K562 (cell line): Measurements from ENCODE around the gene RAD50. TPM values are rescaled to one million over a fixed set of nuclear protein-coding genes. Genes with fewer than 3 reads are reported as not detected.

Experiments
- ATAC-seq: fragments of 200-7000 bp; cut with Tn5 transposase; 3 replicates; pipeline ENCODE4 v1.9.1; 2020; ENCODE audit warnings: moderate library complexity
- BruUV-seq: library from RNA; stranded (reverse); fragments of 400-500 nt; replicated peaks from 2 replicates; lab custom pipeline; 2021; lab: Mats Ljungman, UMichigan
- CTCF ChIA-PET: fragments of 300-600 bp; formaldehyde crosslinking; extraction: SDS; loops from one replicate; lab custom pipeline; 2021; ENCODE audit warnings: low intra/inter-chr PET ratio; lab: Yijun Ruan, JAX
- POLR2A ChIA-PET: fragments of 300-600, 350-650 bp; sonication (Branson Sonifier 250); formaldehyde crosslinking; extraction: SDS; loops from one replicate; lab custom pipeline; 2021; ENCODE audit warnings: antibody characterized with exemption, inconsistent platforms; lab: Yijun Ruan, JAX
- DNase-seq, 4 experiments: peaks; one replicate each; pipeline versions ENCODE4 v3.0.0 to v3.0.0-alpha.2; 2011 to 2018; ENCODE audit warnings: low spot score in 3 of 4, mixed read lengths in 3 of 4; ENCODE audit errors: extremely low read depth in 1 of 4
- FAIRE-seq: peaks from 2 replicates; lab custom pipeline; 2011; peaks lifted over from hg19 to GRCh38; lab: Jason Lieb, UNC
- H2AFZ ChIP-seq: 2 replicates; pipeline ENCODE4 v1.6.0; 2011; ENCODE audit warnings: low read depth, low read length, control low read depth, inconsistent platforms
- H3K27ac ChIP-seq: fragments of 200-600 bp; 3 replicates; pipeline ENCODE4 v1.8.0; 2011; ENCODE audit warnings: low read depth, mild to moderate bottlenecking, control low read depth, inconsistent platforms, low read length, moderate library complexity, mixed read lengths; ENCODE audit errors: extremely low read depth
- H3K27me3 ChIP-seq, 2 experiments: fragments of 300-600 bp in 1 of 2; 2 replicates in 1 of 2; 3 replicates in 1 of 2; pipeline versions ENCODE4 v1.6.0 to v1.8.0; 2011; ENCODE audit warnings: inconsistent platforms in 2 of 2, low read length in 2 of 2, mild to moderate bottlenecking in 1 of 2, mixed read lengths in 1 of 2, moderate library complexity in 1 of 2; ENCODE audit not compliant: control insufficient read depth in 2 of 2, insufficient read depth in 2 of 2
- H3K36me3 ChIP-seq: fragments of 300-600 bp; 3 replicates; pipeline ENCODE4 v1.8.0; 2011; ENCODE audit warnings: mild to moderate bottlenecking, low read length, inconsistent platforms; ENCODE audit not compliant: control insufficient read depth, insufficient read depth
- H3K4me1 ChIP-seq, 2 experiments: fragments of 200-600 bp in 1 of 2; replicated peaks in 1 of 2; 2 replicates in 1 of 2; 3 replicates in 1 of 2; pipeline versions ENCODE4 v1.5.1 to v1.8.0; 2011; ENCODE audit warnings: inconsistent platforms in 2 of 2, low read length in 2 of 2, mild to moderate bottlenecking in 1 of 2, mixed read lengths in 1 of 2, moderate library complexity in 1 of 2; ENCODE audit not compliant: control insufficient read depth in 2 of 2, insufficient read depth in 2 of 2
- H3K4me2 ChIP-seq: 2 replicates; pipeline ENCODE4 v1.6.1; 2011; ENCODE audit warnings: low read length, control low read depth, inconsistent platforms, mixed read lengths; ENCODE audit not compliant: insufficient read depth
- H3K4me3 ChIP-seq: fragments of 200-600 bp; sonication (generic), shearing (Covaris generic); 2 replicates; pipeline ENCODE4 v1.5.1; 2016; ENCODE audit warnings: control low read depth, inconsistent platforms
- H3K79me2 ChIP-seq: fragments of 200-600 bp; 3 replicates; pipeline ENCODE4 v1.8.0; 2011; ENCODE audit warnings: low read length, inconsistent platforms; ENCODE audit not compliant: control insufficient read depth, insufficient read depth
- H3K9ac ChIP-seq, 2 experiments: 2 replicates each; pipeline versions ENCODE4 v1.6.0 to v1.6.1; 2011; ENCODE audit warnings: low read depth in 2 of 2, low read length in 2 of 2, control low read depth in 1 of 2, inconsistent platforms in 1 of 2, mild to moderate bottlenecking in 1 of 2, mixed read lengths in 1 of 2; ENCODE audit not compliant: insufficient read depth in 1 of 2
- H3K9me1 ChIP-seq: one replicate; pipeline ENCODE4 v1.6.0; 2011; ENCODE audit warnings: inconsistent platforms, mild to moderate bottlenecking, low read length, moderate library complexity; ENCODE audit not compliant: control insufficient read depth, insufficient read depth
- H3K9me3 ChIP-seq: replicated peaks from 2 replicates; pipeline ENCODE4 v1.5.1; 2011; ENCODE audit warnings: low read depth, low read length, inconsistent platforms; ENCODE audit not compliant: control insufficient read depth, insufficient read depth
- H4K20me1 ChIP-seq: replicated peaks from 2 replicates; pipeline ENCODE4 v1.6.1; 2011; ENCODE audit warnings: low read length, inconsistent platforms, mixed read lengths; ENCODE audit not compliant: control insufficient read depth, insufficient read depth
- C11orf30 ChIP-seq: fragments of 450-650 bp; IDR thresholded peaks from 2 replicates; pipeline ENCODE4 v1.6.1; 2016; ENCODE audit warnings: low read depth, mild to moderate bottlenecking
- FOXA1 ChIP-seq: fragments of 450-650 bp; IDR thresholded peaks from 2 replicates; pipeline ENCODE4 v1.6.1; 2016; ENCODE audit warnings: mild to moderate bottlenecking, borderline replicate concordance
- FOXA3 ChIP-seq, 2 experiments: fragments of 450-650 bp in 1 of 2; sonication (generic) in 1 of 2; formaldehyde crosslinking; IDR thresholded peaks in 1 of 2; conservative IDR thresholded peaks in 1 of 2; 2 replicates each; pipeline versions ENCODE4 v1.4.0 to v1.8.0; 2020 to 2022; ENCODE audit warnings: mild to moderate bottlenecking in 2 of 2, missing genetic modification reagents in 1 of 2
- FOXJ3 ChIP-seq: sonication (generic); formaldehyde crosslinking; IDR thresholded peaks from 2 replicates; pipeline ENCODE4 v1.4.0; 2020; ENCODE audit warnings: mild to moderate bottlenecking, missing genetic modification reagents
- FOXK1 ChIP-seq: sonication (generic); formaldehyde crosslinking; IDR thresholded peaks from 2 replicates; pipeline ENCODE4 v1.8.0; 2022; ENCODE audit warnings: missing genetic modification reagents, mild to moderate bottlenecking, borderline replicate concordance
- HMBOX1 ChIP-seq: sonication (generic); IDR thresholded peaks from 2 replicates; pipeline ENCODE4 v1.6.1; 2016
- HNRNPH1 ChIP-seq: fragments of 200-400 bp; formaldehyde crosslinking; optimal IDR thresholded peaks from 2 replicates; pipeline ENCODE3; 2017; ENCODE audit warnings: low read depth, mild to moderate bottlenecking, low read length, moderate library complexity
- NFE2 ChIP-seq: IDR thresholded peaks from 2 replicates; pipeline ENCODE4 v1.6.1; 2014; ENCODE audit warnings: antibody characterized with exemption, low read depth
- RFX5 ChIP-seq: IDR thresholded peaks from 2 replicates; pipeline ENCODE4 v1.6.1; 2011; ENCODE audit warnings: low read depth, mild to moderate bottlenecking, improper control_type of control experiment, low read length
- RNF219 ChIP-seq: fragments of 250-450 bp; sonication (Bioruptor Pico); IDR thresholded peaks from 2 replicates; pipeline ENCODE4 v1.5.0; 2022; ENCODE audit warnings: mild to moderate bottlenecking
- ZKSCAN1 ChIP-seq: fragments of 150-350 bp; IDR thresholded peaks from 2 replicates; pipeline ENCODE4 v1.6.1; 2016; ENCODE audit warnings: low read depth, low read length
- ZNF175 ChIP-seq: fragments of 200-800 bp; sonication (Bioruptor generic); IDR thresholded peaks from 2 replicates; pipeline ENCODE4 v1.6.1; 2016; ENCODE audit warnings: low read depth, mild to moderate bottlenecking, missing genetic modification characterization, missing compliant biosample characterization
- ZNF263 ChIP-seq: sonication (generic); formaldehyde crosslinking; IDR thresholded peaks from 2 replicates; pipeline ENCODE4 v1.8.0; 2022; ENCODE audit warnings: mild to moderate bottlenecking, missing genetic modification reagents, borderline replicate concordance
- ZNF277 ChIP-seq: fragments of 250-450 bp; sonication (Bioruptor Pico); IDR thresholded peaks from 2 replicates; pipeline ENCODE4 v1.8.0; 2022; ENCODE audit warnings: inconsistent platforms, mild to moderate bottlenecking, moderate library complexity, borderline replicate concordance
- ZNF639 ChIP-seq, 2 experiments: fragments of 200-800 bp in 1 of 2; sonication (Bioruptor generic) in 1 of 2; sonication (generic) in 1 of 2; formaldehyde crosslinking in 1 of 2; IDR thresholded peaks in 1 of 2; conservative IDR thresholded peaks in 1 of 2; 2 replicates each; pipeline versions ENCODE4 v1.5.0 to v1.6.1; 2016 to 2020; ENCODE audit warnings: missing compliant biosample characterization in 1 of 2, missing genetic modification characterization in 1 of 2, missing genetic modification reagents in 1 of 2
- in situ Hi-C: fragments of 300-500 bp; cut with MboI; formaldehyde crosslinking; loops from 4 replicates; pipeline ENCODE4 v1.15.0; 2018; ENCODE audit warnings: inconsistent platforms, mixed read lengths
- intact Hi-C: fragments of 100-400 bp; cut with micrococcal nuclease; formaldehyde crosslinking; loops from 2 replicates; pipeline ENCODE4 v1.14.2; 2022
- polyA plus RNA-seq, 8 experiments: library from polyadenylated mRNA; depleted of rRNA in 4 of 8; stranded (reverse) in 5 of 8; unstranded in 3 of 8; fragments of >200 nt; fragmentation: Nextera tagmentation in 2 of 8; fragmentation: Illumina TruSeq in 1 of 8; extraction: Ambion mirVana in 2 of 8; extraction: Trizol in 1 of 8; gene quantifications; 2 replicates each; pipeline versions ENCODE4 v1.2.1 to v1.2.3, GENCODE V29; 2011 to 2014; ENCODE audit warnings: inconsistent platforms in 1 of 8, missing spikeins in 1 of 8
- total RNA-seq, 7 experiments: library from RNA; depleted of rRNA in 6 of 7; stranded (reverse); fragments of >200 nt in 6 of 7; fragmentation: Illumina TruSeq in 2 of 7; extraction: Trizol in 2 of 7; gene quantifications; 2 replicates each; pipeline versions ENCODE4 v1.2.1 to v1.2.3, GENCODE V29; 2011 to 2021; ENCODE audit warnings: low replicate concordance in 1 of 7

RAD50 gene
- total and polyA plus RNA-seq, 9 of the 15 experiments (the other 6 are each of a cell fraction or from before 2014, with no cell fraction given) = 15.3 to 74.2 (median 44.1) TPM

- TF ChIP-seq FOXA1 = no peak
- TF ChIP-seq C11orf30 = no peak
- TF ChIP-seq RFX5 = no peak
- no peak for TF ChIP-seq ZNF639 (CRISPR knock-in tag; conservative IDR thresholded peaks at IDR 0.05 in 1 of 2, IDR thresholded peaks at IDR 0.05 in 1 of 2)
- TF ChIP-seq HNRNPH1 = no peak
- TF ChIP-seq, all 486 proteins: peak for 0
These were observed 64.9 kb downstream of the RAD50 start (continued) for GRCh38 chr5:132621699-132622098.

GRCh38 chr5:132622608-132623007 lies 65.8 kb downstream of the RAD50 start:
- Histone ChIP-seq H3K4me3 (no peak overlapping the region), H3K27me3 (no peaks in the 10 kb centered on the region), H3K9ac (no peak overlapping the region), H3K36me3 (peaks cover 67% of the 10 kb centered on the region), H3K79me2 (no peaks in the 10 kb centered on the region), H3K9me3 (no peaks in the 10 kb centered on the region), H4K20me1 (no peaks in the 10 kb centered on the region), H3K4me1 (no peaks in the 10 kb centered on the region), H3K27ac (no peak overlapping the region), H3K9me1 (no peaks in the 10 kb centered on the region), H3K4me2 (no peak overlapping the region), H2AFZ (no peak overlapping the region)
- FAIRE-seq (no peak), ATAC-seq (no peak), DNase-seq (no peak)
- intact Hi-C loops (no loop called here), in situ Hi-C loops (no loop called here)
- no TSS peak for BruUV-seq
- CTCF ChIA-PET = no interaction called here
- POLR2A ChIA-PET = interaction anchor here (1.4 kb wide), 1 partner anchor 11 kb away, joined by 3 read pairs; no protein-coding TSS in a partner anchor
- TF ChIP-seq ZNF277 (CRISPR knock-in tag) (no peak), FOXJ3 (CRISPR knock-in tag) (no peak), HMBOX1 (no peak), ZNF263 (CRISPR knock-in tag) (no peak), NFE2 (no peak), FOXK1 (CRISPR knock-in tag) (no peak), ZNF175 (CRISPR knock-in tag) (no peak), FOXA3 (CRISPR knock-in tag; conservative IDR thresholded peaks at IDR 0.05 in 1 of 2, IDR thresholded peaks at IDR 0.05 in 1 of 2) (no peak), RNF219 (CRISPR knock-in tag) (no peak), ZKSCAN1 (no peak)
